ENCODE data around the gene CNTLN.
"Not testable (repeated sequence)": the region's sequence is repeated elsewhere in the genome, so short reads cannot be mapped to it uniquely, and the experiment has no call there.

The CNTLN gene

GRCh38 chr9:17315341-17315740 is 180.5 kb downstream of the CNTLN start:
- no peak for DNase-seq

GRCh38 chr9:17318821-17319320 is 184.0 kb downstream of the CNTLN start:
- no peak for DNase-seq

- DNase-seq, result peak; percentile 83
Measured at GRCh38 chr9:17319864-17320263, 185.0 kb downstream of the CNTLN start.

- DNase-seq, result no peak
Measured at GRCh38 chr9:17322882-17323864, 188.3 kb downstream of the CNTLN start.

GRCh38 chr9:17328331-17328730 is 193.5 kb downstream of the CNTLN start:
- no peak for DNase-seq

GRCh38 chr9:17330097-17330496 is 195.3 kb downstream of the CNTLN start:
- no peak for DNase-seq

GRCh38 chr9:17332115-17332514 is 197.3 kb downstream of the CNTLN start:
- DNase-seq, result no peak

- DNase-seq, result peak; percentile 8
Measured at GRCh38 chr9:17339156-17339555, 204.3 kb downstream of the CNTLN start.

- no peak for DNase-seq
Measured at GRCh38 chr9:17342696-17343095, 207.9 kb downstream of the CNTLN start.

GRCh38 chr9:17349831-17350230 is 215.0 kb downstream of the CNTLN start:
- no peak for DNase-seq

- not testable (repeated sequence) for DNase-seq
Measured at GRCh38 chr9:17354006-17354405, 219.2 kb downstream of the CNTLN start.

- no peak for DNase-seq
Measured at GRCh38 chr9:17361378-17361777, 226.5 kb downstream of the CNTLN start.

GRCh38 chr9:17367035-17367434 is 232.2 kb downstream of the CNTLN start:
- no peak for DNase-seq

GRCh38 chr9:17380126-17380861 is 245.5 kb downstream of the CNTLN start:
- DNase-seq, result no peak

- DNase-seq, result no peak
Measured at GRCh38 chr9:17387565-17387964, 252.7 kb downstream of the CNTLN start.

GRCh38 chr9:17389026-17389425 is 254.2 kb downstream of the CNTLN start:
- no peak for DNase-seq

GRCh38 chr9:17394881-17395510 is 260.2 kb downstream of the CNTLN start:
- DNase-seq, result no peak

GRCh38 chr9:17397166-17397728 is 262.4 kb downstream of the CNTLN start:
- DNase-seq, result peak; percentile 17

GRCh38 chr9:17398350-17398749 is 263.5 kb downstream of the CNTLN start:
- DNase-seq, result peak; percentile 89

- no peak for DNase-seq
Measured at GRCh38 chr9:17401858-17402257, 267.0 kb downstream of the CNTLN start.

GRCh38 chr9:17402309-17402708 is 267.5 kb downstream of the CNTLN start:
- DNase-seq, result peak; percentile 81

GRCh38 chr9:17403539-17403938 is 268.7 kb downstream of the CNTLN start:
- no peak for DNase-seq

GRCh38 chr9:17414986-17415385 is 280.1 kb downstream of the CNTLN start:
- DNase-seq, result no peak
